LNCaP clone FGC (cell line): Measurements from ENCODE around the gene MAST4.

ENCODE experiments used
- DNase-seq: peaks from one replicate; pipeline ENCODE4 v3.0.0-alpha.2; 2011; ENCODE audit warnings: low read depth
- H3K4me3 ChIP-seq: 2 replicates; pipeline ENCODE4 v1.5.1; 2011; ENCODE audit warnings: mild to moderate bottlenecking, low read depth, low read length, control low read depth
- CTCF ChIP-seq: IDR thresholded peaks from 2 replicates; pipeline ENCODE4 v1.5.1; 2012; ENCODE audit warnings: mild to moderate bottlenecking; ENCODE audit not compliant: control insufficient read depth, insufficient read depth; ENCODE audit errors: extremely low read depth

Gene MAST4

GRCh38 chr5:67204821-67205220 lies 608.6 kb downstream of the MAST4 start:
- no peak for TF ChIP-seq CTCF
- no peak for DNase-seq
- H3K4me3 ChIP-seq = no peak overlapping the region

GRCh38 chr5:67205981-67206380 lies 609.8 kb downstream of the MAST4 start:
- no peak overlapping the region for H3K4me3 ChIP-seq
- no peak for TF ChIP-seq CTCF
- DNase-seq = no peak

- no peak for DNase-seq
- no peak overlapping the region for H3K4me3 ChIP-seq
- no peak for TF ChIP-seq CTCF
These were observed 610.3 kb downstream of the MAST4 start for GRCh38 chr5:67206461-67206860.

GRCh38 chr5:67206929-67207328 lies 610.7 kb downstream of the MAST4 start:
- DNase-seq = no peak
- no peak for TF ChIP-seq CTCF
- no peak overlapping the region for H3K4me3 ChIP-seq

- no peak for DNase-seq
- H3K4me3 ChIP-seq = no peak overlapping the region
- no peak for TF ChIP-seq CTCF
These were observed 612.2 kb downstream of the MAST4 start for GRCh38 chr5:67208403-67208802.

GRCh38 chr5:67209141-67209771 lies 613.1 kb downstream of the MAST4 start:
- TF ChIP-seq CTCF = peak; percentile 84
- peak; percentile 86 for DNase-seq

GRCh38 chr5:67211926-67212325 lies 615.7 kb downstream of the MAST4 start:
- no peak for DNase-seq
- no peak for TF ChIP-seq CTCF
- no peak overlapping the region for H3K4me3 ChIP-seq

More at GRCh38 chr5:67209141-67209771, 613.1 kb downstream of the MAST4 start:
- no peak overlapping the region for H3K4me3 ChIP-seq
